ENCODE results near the gene PDZRN3.

- TF ChIP-seq POLR2AphosphoS5 (IDR thresholded peaks at IDR 0.05; ENCODE audit: low read depth) (no peak), CTCF (IDR thresholded peaks at IDR 0.05; ENCODE audit: insufficient read depth, low read length) (no peak), REST (IDR thresholded peaks at IDR 0.05; ENCODE audit: insufficient replicate concordance, low read depth) (no peak)
These were observed 144.5 kb downstream of the PDZRN3 start for GRCh38 chr3:73480187-73480672.
